Upper lobe of right lung (tissue), 1 donor: ENCODE results near the gene AGR3. TPM values are rescaled to one million over a fixed set of nuclear protein-coding genes. Genes with fewer than 3 reads are reported as not detected.

Experiments used
- ATAC-seq: fragments of 200-7000 bp; cut with Tn5 transposase; one replicate; pipeline ENCODE4 v1.9.1; 2020; ENCODE audit warnings: mild to moderate bottlenecking, moderate library complexity
- DNase-seq: peaks from one replicate; pipeline ENCODE4 v3.0.0-alpha.2; 2020
- H3K27ac ChIP-seq: fragments of 200-600 bp; one replicate; pipeline ENCODE4 v1.8.0; 2022
- H3K27me3 ChIP-seq: fragments of 200-600 bp; one replicate; pipeline ENCODE4 v1.8.0; 2022; ENCODE audit warnings: mild to moderate bottlenecking
- H3K36me3 ChIP-seq: fragments of 200-600 bp; one replicate; pipeline ENCODE4 v1.8.0; 2022
- H3K4me1 ChIP-seq: fragments of 200-600 bp; one replicate; pipeline ENCODE4 v1.8.0; 2022
- H3K4me3 ChIP-seq: fragments of 200-600 bp; one replicate; pipeline ENCODE4 v1.8.0; 2022; ENCODE audit warnings: mild to moderate bottlenecking
- H3K9me3 ChIP-seq: fragments of 200-600 bp; one replicate; pipeline ENCODE4 v1.8.0; 2022
- intact Hi-C: fragments of 100-400 bp; cut with DNase I; formaldehyde crosslinking; loops from one replicate; pipeline ENCODE4 v1.11.0; 2022
- total RNA-seq: library from RNA; stranded (reverse); fragmentation: NEBNext Ultra II Directional; extraction: Animal tissue kit (Norgen Biotek cat#: 25700); gene quantifications from one replicate; pipeline ENCODE4 v1.2.1, GENCODE V29; 2021
- TF ChIP-seq, protein P1 (sequence below): fragments of 200-600 bp; IDR thresholded peaks from one replicate; pipeline ENCODE4 v1.8.0; 2022; ENCODE audit warnings: antibody characterized with exemption
- donor health status: DM: no; HTN: yes; CAD: no; lungs with severe emphysema.

The AGR3 gene
- total RNA-seq, 1 donor from 2014 or later = 37.2 TPM

DNA sequence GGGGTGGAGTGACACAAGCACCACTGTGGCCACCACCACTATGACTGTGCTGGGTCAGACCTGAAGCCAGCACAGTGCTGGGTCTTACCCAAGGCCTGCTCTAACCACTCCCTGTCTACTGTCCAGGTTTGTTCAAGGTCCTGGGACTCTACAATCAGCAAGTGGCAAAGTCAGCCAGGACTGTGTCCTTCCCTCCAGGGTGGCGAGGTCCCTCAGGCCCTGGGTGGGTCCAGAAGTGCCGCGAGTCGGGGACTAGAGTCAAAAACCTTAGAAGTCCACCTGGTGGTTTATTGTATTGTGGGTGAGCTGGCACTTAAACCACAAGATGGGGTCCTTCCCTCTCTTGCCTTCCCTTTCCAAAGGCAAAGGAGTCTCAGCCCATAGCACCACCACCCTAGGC is 30.8 kb upstream of the AGR3 start:
- DNase-seq = no peak

GRCh38 chr7:16908561-16908960 is 26.8 kb upstream of the AGR3 start:
- no peak overlapping the region for H3K4me3 ChIP-seq
- no peaks in the 10 kb centered on the region for H3K4me1 ChIP-seq
- no peak overlapping the region for H3K27ac ChIP-seq
- H3K9me3 ChIP-seq = no peaks in the 10 kb centered on the region
- H3K36me3 ChIP-seq = no peaks in the 10 kb centered on the region
- DNase-seq (no peak), ATAC-seq (no peak)
- TF ChIP-seq, protein P1, sequence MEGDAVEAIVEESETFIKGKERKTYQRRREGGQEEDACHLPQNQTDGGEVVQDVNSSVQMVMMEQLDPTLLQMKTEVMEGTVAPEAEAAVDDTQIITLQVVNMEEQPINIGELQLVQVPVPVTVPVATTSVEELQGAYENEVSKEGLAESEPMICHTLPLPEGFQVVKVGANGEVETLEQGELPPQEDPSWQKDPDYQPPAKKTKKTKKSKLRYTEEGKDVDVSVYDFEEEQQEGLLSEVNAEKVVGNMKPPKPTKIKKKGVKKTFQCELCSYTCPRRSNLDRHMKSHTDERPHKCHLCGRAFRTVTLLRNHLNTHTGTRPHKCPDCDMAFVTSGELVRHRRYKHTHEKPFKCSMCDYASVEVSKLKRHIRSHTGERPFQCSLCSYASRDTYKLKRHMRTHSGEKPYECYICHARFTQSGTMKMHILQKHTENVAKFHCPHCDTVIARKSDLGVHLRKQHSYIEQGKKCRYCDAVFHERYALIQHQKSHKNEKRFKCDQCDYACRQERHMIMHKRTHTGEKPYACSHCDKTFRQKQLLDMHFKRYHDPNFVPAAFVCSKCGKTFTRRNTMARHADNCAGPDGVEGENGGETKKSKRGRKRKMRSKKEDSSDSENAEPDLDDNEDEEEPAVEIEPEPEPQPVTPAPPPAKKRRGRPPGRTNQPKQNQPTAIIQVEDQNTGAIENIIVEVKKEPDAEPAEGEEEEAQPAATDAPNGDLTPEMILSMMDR = no peak
- intact Hi-C loops = no loop called here
- no peaks in the 10 kb centered on the region for H3K27me3 ChIP-seq

More for the DNA sequence above, 30.8 kb upstream of the AGR3 start:
- intact Hi-C loops = no loop called here
- TF ChIP-seq, protein P1 = no peak
- H3K9me3 ChIP-seq = no peaks in the 10 kb centered on the region
- no peak for ATAC-seq
- no peaks in the 10 kb centered on the region for H3K36me3 ChIP-seq
- H3K4me1 ChIP-seq = no peaks in the 10 kb centered on the region
- no peak overlapping the region for H3K27ac ChIP-seq
- H3K27me3 ChIP-seq = no peaks in the 10 kb centered on the region
- H3K4me3 ChIP-seq = no peak overlapping the region

DNA sequence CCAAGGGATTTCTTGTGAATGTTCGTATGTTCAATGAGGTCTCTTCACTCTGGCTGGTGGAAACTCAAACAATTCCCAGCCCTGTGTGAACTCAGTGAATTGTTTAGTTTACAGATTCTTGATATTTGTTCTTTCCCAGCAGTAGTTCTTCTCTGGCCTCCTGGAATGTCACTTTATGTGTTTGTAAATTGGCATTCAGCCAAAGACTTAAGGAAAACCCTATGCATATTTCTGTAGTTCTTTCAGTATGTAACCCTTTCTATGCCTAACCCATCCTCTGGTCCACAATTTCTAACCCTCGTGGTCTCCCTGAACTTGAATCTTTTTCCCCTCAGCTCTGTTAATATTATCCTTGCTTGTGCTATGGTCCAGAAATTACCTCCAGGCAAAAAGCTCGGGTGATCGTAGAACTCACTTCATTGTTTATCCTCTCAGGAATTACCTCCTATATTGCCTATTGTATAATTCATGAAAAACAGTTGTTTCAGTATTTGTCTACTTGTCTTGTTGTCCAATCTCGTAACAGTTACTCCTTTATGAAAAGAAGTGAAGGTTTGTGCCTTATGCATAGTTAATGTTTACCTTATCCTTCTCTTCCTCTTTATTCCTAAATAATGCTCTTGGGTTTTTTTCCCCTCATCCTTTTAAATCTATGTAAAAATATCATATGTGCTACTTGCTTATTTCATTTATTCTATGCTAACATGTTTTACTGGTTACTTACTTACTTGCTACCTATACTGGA is 23.7 kb upstream of the AGR3 start:
- H3K27ac ChIP-seq = no peak overlapping the region
- ATAC-seq (peak; percentile 81), DNase-seq (no peak)

GRCh38 chr7:16904076-16904475 is 22.3 kb upstream of the AGR3 start:
- TF ChIP-seq, protein P1 = no peak
- H3K27ac ChIP-seq = no peak overlapping the region
- H3K36me3 ChIP-seq = no peaks in the 10 kb centered on the region
- no peaks in the 10 kb centered on the region for H3K9me3 ChIP-seq
- DNase-seq (no peak), ATAC-seq (no peak)
- no peaks in the 10 kb centered on the region for H3K4me1 ChIP-seq
- no peak overlapping the region for H3K4me3 ChIP-seq
- no peaks in the 10 kb centered on the region for H3K27me3 ChIP-seq
- intact Hi-C loops = no loop called here

More for the DNA sequence above, 23.7 kb upstream of the AGR3 start:
- no peaks in the 10 kb centered on the region for H3K36me3 ChIP-seq
- intact Hi-C loops = no loop called here
- TF ChIP-seq, protein P1 = no peak
- H3K9me3 ChIP-seq = no peaks in the 10 kb centered on the region
- H3K4me1 ChIP-seq = no peaks in the 10 kb centered on the region
- H3K27me3 ChIP-seq = no peaks in the 10 kb centered on the region
- no peak overlapping the region for H3K4me3 ChIP-seq

- intact Hi-C loops = no loop called here
- Histone ChIP-seq H3K27me3 (no peaks in the 10 kb centered on the region), H3K27ac (no peak overlapping the region), H3K9me3 (no peaks in the 10 kb centered on the region), H3K4me1 (no peaks in the 10 kb centered on the region), H3K4me3 (no peak overlapping the region), H3K36me3 (no peaks in the 10 kb centered on the region)
- ATAC-seq (peak; percentile 36), DNase-seq (no peak)
- TF ChIP-seq, protein P1 = no peak
These were observed 18.5 kb upstream of the AGR3 start for GRCh38 chr7:16900209-16900768.
